Measurements from ENCODE around the gene SRMS.

- TF ChIP-seq CTCF (conservative IDR thresholded peaks at IDR 0.05; ENCODE audit: low read length): no peak
- no peak for TF ChIP-seq EZH2phosphoT487 (IDR thresholded peaks at IDR 0.05; ENCODE audit: borderline replicate concordance, low read depth, low read length)
Observed at GRCh38 chr20:63556873-63557478, 9.4 kb upstream of the SRMS start.

All from OCI-LY7 (cell line).